ENCODE measurements around the gene MBTPS2. TPM values are rescaled to one million over a fixed set of nuclear protein-coding genes. Genes with fewer than 3 reads are reported as not detected.

The MBTPS2 gene
- total and polyA plus RNA-seq, 9 of the 15 experiments (the other 6 are each of a cell fraction or from before 2014, with no cell fraction given) = 2.3 to 18.7 (median 4.0) TPM

- no peak for TF ChIP-seq ZNF407 (IDR thresholded peaks at IDR 0.05; ENCODE audit: low read depth)
- TF ChIP-seq STAT5A (IDR thresholded peaks at IDR 0.05; ENCODE audit: borderline replicate concordance, low read length) = 0 out of 2 replicates have a peak, but pooled peaks have one; percentile 25
- peak; percentile 31 for TF ChIP-seq CCNT2 (IDR thresholded peaks at IDR 0.05; ENCODE audit: borderline replicate concordance, extremely low read depth, insufficient read length, low read depth, low read length)
- TF ChIP-seq RAD21 (CRISPR knock-in tag; conservative IDR thresholded peaks at IDR 0.05 in 1 of 2, IDR thresholded peaks at IDR 0.05 in 1 of 2) = peak; percentile 53 to 71
- peak; percentile 97 for TF ChIP-seq ZEB2 (IDR thresholded peaks at IDR 0.05)
- TF ChIP-seq CREBBP (IDR thresholded peaks at IDR 0.05; ENCODE audit: low read depth, low read length) = no peak
- TF ChIP-seq IFI16 (CRISPR knock-in tag; IDR thresholded peaks at IDR 0.05) = no peak
- TF ChIP-seq ZBTB33 (CRISPR knock-in tag; IDR thresholded peaks at IDR 0.05) = peak; percentile 60; the same call in 1 of the 2 replicates
- no peak for TF ChIP-seq STAT5B (CRISPR knock-in tag; IDR thresholded peaks at IDR 0.05)
- TF ChIP-seq ZZZ3 (IDR thresholded peaks at IDR 0.05) = 0 out of 2 replicates have a peak, but pooled peaks have one; percentile 59
- no peak for TF ChIP-seq BHLHE40 (IDR thresholded peaks at IDR 0.05; ENCODE audit: low read length)
- TF ChIP-seq LEF1 (IDR thresholded peaks at IDR 0.05) = no peak
- TF ChIP-seq DEAF1 (CRISPR knock-in tag; IDR thresholded peaks at IDR 0.05) = peak; percentile 41; the same call in 1 of the 2 replicates
- peak; percentile 64 for TF ChIP-seq CXXC5 (CRISPR knock-in tag; IDR thresholded peaks at IDR 0.05)
- TF ChIP-seq BRF1 (IDR thresholded peaks at IDR 0.05; ENCODE audit: borderline replicate concordance, extremely low read depth, insufficient read length) = no peak
- TF ChIP-seq SNRNP70 (optimal IDR thresholded peaks at IDR 0.05; ENCODE audit: low read depth, low read length) = no peak
These were observed at the start of gene MBTPS2 (continued) for GRCh38 chrX:21839334-21840192.

Data from K562 (cell line).